Astrocyte of the spinal cord (primary cell): ENCODE measurements around the gene SFTPD.
A peak's percentile ranks its signal among the peaks of the same experiment; 100 is the strongest.
"Not testable (repeated sequence)": the region's sequence is repeated elsewhere in the genome, so short reads cannot be mapped to it uniquely, and the experiment has no call there.

Experiments
- DNase-seq: peaks from one replicate; pipeline ENCODE4 v3.0.0; 2011; ENCODE audit warnings: low read depth, low spot score
- H3K4me3 ChIP-seq: 2 replicates; pipeline ENCODE4 v1.5.1; 2011; ENCODE audit warnings: low read depth, mild to moderate bottlenecking, low read length, moderate library complexity
- CTCF ChIP-seq: IDR thresholded peaks from 2 replicates; pipeline ENCODE4 v1.5.1; 2012; ENCODE audit warnings: low read depth, mild to moderate bottlenecking, low read length, inconsistent platforms
- in situ Hi-C: cut with HindIII; loops from 2 replicates; pipeline ENCODE4 v1.10.0; 2017; ENCODE audit warnings: low sequenced_read_pairs

The SFTPD gene

GRCh38 chr10:79926037-79926436, 22.9 kb downstream of the SFTPD start:
- no peak for DNase-seq
- no peak for TF ChIP-seq CTCF
- in situ Hi-C loops, result no loop called here
- H3K4me3 ChIP-seq, result no peak overlapping the region

- in situ Hi-C loops, result no loop called here
- no peak for TF ChIP-seq CTCF
- H3K4me3 ChIP-seq, result no peak overlapping the region
- DNase-seq, result no peak
Observed at GRCh38 chr10:79925614-79926013, 23.3 kb downstream of the SFTPD start.

GRCh38 chr10:79923669-79924068, 25.2 kb downstream of the SFTPD start:
- no peak overlapping the region for H3K4me3 ChIP-seq
- TF ChIP-seq CTCF, result no peak
- in situ Hi-C loops, result no loop called here
- no peak for DNase-seq

GRCh38 chr10:79923145-79923544, 25.8 kb downstream of the SFTPD start:
- TF ChIP-seq CTCF, result no peak
- DNase-seq, result no peak
- no peak overlapping the region for H3K4me3 ChIP-seq
- in situ Hi-C loops, result no loop called here

- in situ Hi-C loops, DNase-seq, H3K4me3 ChIP-seq: not testable (repeated sequence)
Observed at GRCh38 chr10:79922011-79922412, 26.9 kb downstream of the SFTPD start.

GRCh38 chr10:79915838-79916237, 33.1 kb downstream of the SFTPD start:
- DNase-seq, H3K4me3 ChIP-seq, in situ Hi-C loops: not testable (repeated sequence)

GRCh38 chr10:79914512-79914911, 34.4 kb downstream of the SFTPD start:
- H3K4me3 ChIP-seq, DNase-seq, in situ Hi-C loops: not testable (repeated sequence)
- TF ChIP-seq CTCF, result peak; percentile 6

- in situ Hi-C loops, result no loop called here
- no peak for DNase-seq
- no peak for TF ChIP-seq CTCF
- no peak overlapping the region for H3K4me3 ChIP-seq
Observed at GRCh38 chr10:79910836-79911235, 38.1 kb downstream of the SFTPD start.
